HL-60 (cell line): ENCODE data around the gene SLC2A9.

Source experiments
- GABPA ChIP-seq: IDR thresholded peaks from 2 replicates; pipeline ENCODE4 v1.6.1; 2012; ENCODE audit warnings: low read depth
- POLR2AphosphoS5 ChIP-seq: IDR thresholded peaks from 2 replicates; pipeline ENCODE4 v1.6.1; 2012; ENCODE audit warnings: low read depth
- REST ChIP-seq: IDR thresholded peaks from 2 replicates; pipeline ENCODE4 v1.6.1; 2012; ENCODE audit warnings: low read depth; ENCODE audit not compliant: insufficient replicate concordance
- SPI1 ChIP-seq: IDR thresholded peaks from 2 replicates; pipeline ENCODE4 v1.6.1; 2012; ENCODE audit warnings: low read depth, mild to moderate bottlenecking, borderline replicate concordance
- TF ChIP-seq, protein P1 (sequence below): IDR thresholded peaks from one replicate; pipeline ENCODE4 v1.5.1; 2011; ENCODE audit warnings: low read length, control low read depth, inconsistent platforms; ENCODE audit not compliant: insufficient read depth

GRCh38 chr4:9984621-9985020 is 36.7 kb downstream of the SLC2A9 start:
- no peak for TF ChIP-seq POLR2AphosphoS5
- TF ChIP-seq GABPA, result no peak
- TF ChIP-seq, protein P1, sequence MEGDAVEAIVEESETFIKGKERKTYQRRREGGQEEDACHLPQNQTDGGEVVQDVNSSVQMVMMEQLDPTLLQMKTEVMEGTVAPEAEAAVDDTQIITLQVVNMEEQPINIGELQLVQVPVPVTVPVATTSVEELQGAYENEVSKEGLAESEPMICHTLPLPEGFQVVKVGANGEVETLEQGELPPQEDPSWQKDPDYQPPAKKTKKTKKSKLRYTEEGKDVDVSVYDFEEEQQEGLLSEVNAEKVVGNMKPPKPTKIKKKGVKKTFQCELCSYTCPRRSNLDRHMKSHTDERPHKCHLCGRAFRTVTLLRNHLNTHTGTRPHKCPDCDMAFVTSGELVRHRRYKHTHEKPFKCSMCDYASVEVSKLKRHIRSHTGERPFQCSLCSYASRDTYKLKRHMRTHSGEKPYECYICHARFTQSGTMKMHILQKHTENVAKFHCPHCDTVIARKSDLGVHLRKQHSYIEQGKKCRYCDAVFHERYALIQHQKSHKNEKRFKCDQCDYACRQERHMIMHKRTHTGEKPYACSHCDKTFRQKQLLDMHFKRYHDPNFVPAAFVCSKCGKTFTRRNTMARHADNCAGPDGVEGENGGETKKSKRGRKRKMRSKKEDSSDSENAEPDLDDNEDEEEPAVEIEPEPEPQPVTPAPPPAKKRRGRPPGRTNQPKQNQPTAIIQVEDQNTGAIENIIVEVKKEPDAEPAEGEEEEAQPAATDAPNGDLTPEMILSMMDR, result no peak
- TF ChIP-seq REST, result no peak
- TF ChIP-seq SPI1, result no peak
